ENCODE data around the gene TMEM52B.

The TMEM52B gene

GRCh38 chr12:10210225-10210624 lies 31.4 kb downstream of the TMEM52B start:
- H3K27ac Mint-ChIP-seq, result no peak overlapping the region
- no peaks in the 10 kb centered on the region for H3K36me3 Mint-ChIP-seq (ENCODE audit: low read depth)
- H3K9me3 Mint-ChIP-seq, result no peaks in the 10 kb centered on the region
- H3K4me1 Mint-ChIP-seq, result peaks cover 22% of the 10 kb centered on the region
- H3K27me3 Mint-ChIP-seq (ENCODE audit: low read depth), result peaks cover 2% of the 10 kb centered on the region
- no peak overlapping the region for H3K4me3 Mint-ChIP-seq
- TF ChIP-seq CTCF (IDR thresholded peaks at IDR 0.05; ENCODE audit: unreplicated experiment in 3 of 3), result no peak

- Mint-ChIP-seq H3K9me3 (no peaks in the 10 kb centered on the region), H3K4me3 (peak overlapping the region; percentile 64 to 97 (median 97)), H3K27me3 (ENCODE audit: low read depth) (no peaks in the 10 kb centered on the region), H3K36me3 (ENCODE audit: low read depth) (no peaks in the 10 kb centered on the region), H3K27ac (peak overlapping the region; percentile 68 to 98 (median 70)), H3K4me1 (peaks cover 24% of the 10 kb centered on the region)
- no peak for TF ChIP-seq CTCF (IDR thresholded peaks at IDR 0.05; ENCODE audit: unreplicated experiment in 3 of 3)
Observed at GRCh38 chr12:10211101-10211939, 32.5 kb downstream of the TMEM52B start.

GRCh38 chr12:10211940-10212738 lies 33.3 kb downstream of the TMEM52B start:
- Mint-ChIP-seq H3K27ac (peak overlapping the region; percentile 98 to 99 (median 98)), H3K9me3 (no peaks in the 10 kb centered on the region), H3K4me1 (peaks cover 24% of the 10 kb centered on the region), H3K4me3 (peak overlapping the region; percentile 96 to 97 (median 97)), H3K36me3 (ENCODE audit: low read depth) (no peaks in the 10 kb centered on the region), H3K27me3 (ENCODE audit: low read depth) (no peaks in the 10 kb centered on the region)
- TF ChIP-seq CTCF (IDR thresholded peaks at IDR 0.05; ENCODE audit: unreplicated experiment in 3 of 3), result no peak

- Mint-ChIP-seq H3K4me1 (peaks cover 24% of the 10 kb centered on the region), H3K27ac (peak within 1 kb of the TSS; percentile 98 to 99 (median 98)), H3K36me3 (ENCODE audit: low read depth) (no peaks in the 10 kb centered on the region), H3K27me3 (ENCODE audit: low read depth) (no peaks in the 10 kb centered on the region), H3K9me3 (no peaks in the 10 kb centered on the region), H3K4me3 (peak within 1 kb of the TSS; percentile 96 to 97 (median 97))
- TF ChIP-seq CTCF (IDR thresholded peaks at IDR 0.05; ENCODE audit: unreplicated experiment in 3 of 3), result no peak
Observed at GRCh38 chr12:10212739-10213131, 33.9 kb downstream of the TMEM52B start, which contains the start of gene GABARAPL1. Gene GABARAPL1 (plus strand): TSS chr12:10212877. CDS start chr12:10213130, 253 bp downstream.

GRCh38 chr12:10213168-10214135 lies 34.6 kb downstream of the TMEM52B start:
- peak overlapping the region; percentile 98 to 99 (median 98) for H3K27ac Mint-ChIP-seq
- H3K9me3 Mint-ChIP-seq, result no peaks in the 10 kb centered on the region
- peaks cover 5% of the 10 kb centered on the region for H3K36me3 Mint-ChIP-seq (ENCODE audit: low read depth)
- no peaks in the 10 kb centered on the region for H3K27me3 Mint-ChIP-seq (ENCODE audit: low read depth)
- TF ChIP-seq CTCF (IDR thresholded peaks at IDR 0.05; ENCODE audit: unreplicated experiment in 3 of 3), result no peak
- H3K4me3 Mint-ChIP-seq, result peak overlapping the region; percentile 96 to 97 (median 97)
- peaks cover 24% of the 10 kb centered on the region for H3K4me1 Mint-ChIP-seq
